NB4 (cell line): ENCODE results near the gene CPA3.

Experiments
- DNase-seq: peaks from one replicate; pipeline ENCODE4 v3.0.0; 2010; ENCODE audit warnings: low read depth
- H3K4me3 ChIP-seq: one replicate; pipeline ENCODE4 v1.5.1; 2011; ENCODE audit warnings: mild to moderate bottlenecking, low read depth, low read length, moderate library complexity
- CTCF ChIP-seq: IDR thresholded peaks from one replicate; pipeline ENCODE4 v1.5.1; 2012; ENCODE audit warnings: low read depth, low read length
- MYC ChIP-seq: IDR thresholded peaks from 2 replicates; pipeline ENCODE4 v1.6.1; 2011; ENCODE audit warnings: low read depth, low read length
- POLR2A ChIP-seq: IDR thresholded peaks from 2 replicates; pipeline ENCODE4 v1.6.1; 2011; ENCODE audit warnings: mild to moderate bottlenecking; ENCODE audit not compliant: insufficient read length; ENCODE audit errors: extremely low read depth
- TF ChIP-seq, protein P1 (sequence below): IDR thresholded peaks from 2 replicates; pipeline ENCODE4 v1.6.1; 2011; ENCODE audit warnings: low read depth, low read length

The CPA3 gene

DNA sequence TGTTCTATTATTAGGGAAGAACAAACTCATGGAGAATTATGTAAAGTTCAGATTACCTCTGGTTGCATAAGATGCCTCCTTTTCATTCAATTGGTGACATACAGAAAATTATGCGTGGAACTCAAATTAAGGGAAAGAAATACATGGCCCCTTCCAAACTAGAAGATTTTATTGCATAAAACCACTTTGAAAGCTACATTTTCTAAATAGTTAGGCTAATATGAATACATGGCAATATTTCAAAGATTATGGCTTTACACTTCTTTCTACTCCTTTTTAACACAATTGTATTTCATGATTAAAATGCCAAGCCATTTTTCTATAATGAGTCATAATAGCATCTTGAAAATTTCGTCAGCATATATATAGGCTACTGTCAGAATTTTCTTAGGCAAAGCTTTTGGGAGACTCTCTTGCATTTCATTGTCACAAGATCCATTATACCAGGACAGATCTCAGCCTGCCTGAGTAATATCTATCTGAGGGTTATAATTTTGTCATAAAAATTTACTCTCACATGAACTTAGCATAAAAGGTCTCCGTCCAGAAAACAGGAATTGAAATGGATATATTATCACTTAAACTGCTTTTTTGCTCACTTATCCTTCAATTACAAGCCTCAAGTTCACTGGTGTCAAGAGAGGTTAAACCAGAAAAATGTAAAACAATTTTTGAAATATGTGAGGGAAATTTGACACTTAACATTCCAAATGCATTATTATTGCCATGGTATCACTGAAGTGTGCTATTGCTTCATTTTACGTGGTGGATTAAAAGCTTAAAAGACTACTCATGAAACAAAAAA lies 37.1 kb downstream of the CPA3 start:
- no peak for DNase-seq
- TF ChIP-seq MYC (no peak), POLR2A (no peak), CTCF (no peak)
- TF ChIP-seq, protein P1, sequence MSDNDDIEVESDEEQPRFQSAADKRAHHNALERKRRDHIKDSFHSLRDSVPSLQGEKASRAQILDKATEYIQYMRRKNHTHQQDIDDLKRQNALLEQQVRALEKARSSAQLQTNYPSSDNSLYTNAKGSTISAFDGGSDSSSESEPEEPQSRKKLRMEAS: no peak
- H3K4me3 ChIP-seq: no peak overlapping the region

GRCh38 chr3:148903022-148903442 lies 37.9 kb downstream of the CPA3 start:
- no peak overlapping the region for H3K4me3 ChIP-seq
- TF ChIP-seq POLR2A (no peak), CTCF (no peak), MYC (no peak)
- TF ChIP-seq, protein P1: no peak
- DNase-seq: no peak

DNA sequence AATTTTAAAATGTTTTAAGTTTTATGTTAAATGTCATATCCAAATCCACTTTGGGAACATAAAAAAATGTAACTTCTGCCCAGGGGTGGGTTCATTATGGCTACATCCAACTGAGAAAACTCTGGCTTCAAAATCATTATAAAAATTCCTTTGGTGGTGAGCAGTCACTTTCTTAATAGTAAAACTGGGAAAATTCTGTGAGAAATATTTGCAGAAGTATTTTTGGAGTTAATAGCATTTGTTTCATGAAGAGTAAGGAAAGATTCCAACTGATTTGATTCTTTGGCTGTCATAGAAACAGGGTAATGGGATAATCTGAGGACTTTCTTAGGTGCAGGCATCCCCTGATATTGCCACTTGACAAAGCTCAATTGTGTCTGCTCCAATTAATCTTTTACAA lies 38.8 kb downstream of the CPA3 start:
- DNase-seq: no peak
- H3K4me3 ChIP-seq: no peak overlapping the region
- TF ChIP-seq, protein P1: no peak
- no peak for TF ChIP-seq MYC
- no peak for TF ChIP-seq POLR2A
- no peak for TF ChIP-seq CTCF

DNA sequence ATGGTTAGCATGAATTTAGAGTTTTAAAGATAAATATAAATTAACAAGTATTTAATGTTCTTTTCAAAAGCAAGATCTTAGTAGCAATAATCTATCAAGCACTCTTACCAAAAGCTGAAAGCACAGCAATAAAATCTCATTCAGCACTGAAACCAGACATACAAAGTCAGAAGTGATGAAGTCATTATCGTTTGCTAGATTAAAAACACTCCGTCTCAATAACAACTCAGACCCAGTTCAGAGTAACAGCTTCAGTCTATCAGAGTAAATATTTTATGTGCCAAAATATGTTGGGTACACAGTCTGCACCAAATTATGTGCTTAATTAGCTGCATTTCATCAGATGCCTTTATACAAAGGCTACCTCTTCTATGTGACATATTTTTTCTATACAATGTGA lies 41.6 kb downstream of the CPA3 start:
- no peak for TF ChIP-seq POLR2A
- TF ChIP-seq, protein P1: no peak
- TF ChIP-seq CTCF: no peak
- no peak for DNase-seq
- H3K4me3 ChIP-seq: no peak overlapping the region

DNA sequence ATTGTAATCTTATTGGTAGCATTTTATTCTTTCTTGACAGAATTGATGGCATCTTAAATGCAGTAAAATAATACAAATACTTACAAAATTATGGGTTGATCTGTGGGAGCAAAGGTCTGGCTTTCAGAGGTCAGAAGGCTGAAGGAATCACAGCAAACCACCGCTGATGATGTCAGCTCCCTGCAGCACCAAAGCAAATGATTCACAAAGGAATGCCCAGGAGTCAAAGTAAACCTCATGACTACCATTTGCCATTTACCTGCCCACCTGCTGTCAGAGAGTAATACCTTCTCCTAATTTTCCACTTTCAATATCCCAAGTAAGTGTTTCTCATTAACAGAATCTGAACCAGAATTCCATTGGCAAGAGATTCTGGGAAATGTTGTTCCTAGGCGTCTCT lies 46.1 kb downstream of the CPA3 start:
- no peak for TF ChIP-seq MYC
- H3K4me3 ChIP-seq: no peak overlapping the region
- DNase-seq: no peak

DNA sequence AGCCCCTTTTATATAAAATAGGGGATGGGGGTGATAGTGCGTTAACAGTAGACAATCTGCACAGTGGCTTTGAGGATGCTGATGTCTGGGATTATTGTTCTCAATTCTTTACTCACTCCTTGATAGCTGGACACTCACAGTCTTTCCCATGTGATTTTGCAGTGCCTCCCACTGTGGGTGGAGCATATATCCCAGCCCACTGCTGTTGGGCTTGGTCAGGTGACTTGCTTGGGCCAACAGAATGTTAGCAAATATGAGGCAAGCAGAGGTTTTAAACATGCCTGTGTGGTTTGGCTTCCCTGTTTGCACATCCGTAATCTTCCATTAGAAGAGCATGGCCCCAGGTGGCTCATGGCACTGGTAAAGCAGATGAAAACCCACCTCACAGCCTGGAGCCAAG lies 46.5 kb downstream of the CPA3 start:
- DNase-seq: no peak

More for the DNA sequence above, 46.5 kb downstream of the CPA3 start:
- no peak overlapping the region for H3K4me3 ChIP-seq
- TF ChIP-seq POLR2A: no peak
- no peak for TF ChIP-seq MYC
- TF ChIP-seq CTCF: no peak
- TF ChIP-seq, protein P1: no peak
